ENCODE results near the gene MBTPS1.

MBTPS1 gene

DNA sequence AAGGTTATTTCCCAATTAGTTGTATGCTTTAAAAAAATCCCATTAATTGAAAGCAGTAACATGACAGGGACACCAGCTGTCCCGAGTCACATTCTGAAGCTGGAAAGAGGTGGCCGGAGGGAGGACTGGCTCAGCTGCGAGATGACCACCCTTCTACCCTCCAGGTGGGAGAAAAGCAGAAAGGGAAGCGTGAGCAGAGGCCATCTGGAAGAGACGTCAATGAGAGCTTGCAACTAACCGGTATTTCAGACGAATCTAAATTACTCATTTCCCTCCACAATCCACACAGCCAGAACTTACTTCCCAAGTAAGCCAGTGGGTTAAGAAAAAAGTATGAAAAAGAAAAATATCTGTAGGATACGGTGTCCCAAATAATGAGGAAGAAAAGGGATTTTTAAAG lies 45.6 kb downstream of the MBTPS1 start:
- no peak for DNase-seq

DNA sequence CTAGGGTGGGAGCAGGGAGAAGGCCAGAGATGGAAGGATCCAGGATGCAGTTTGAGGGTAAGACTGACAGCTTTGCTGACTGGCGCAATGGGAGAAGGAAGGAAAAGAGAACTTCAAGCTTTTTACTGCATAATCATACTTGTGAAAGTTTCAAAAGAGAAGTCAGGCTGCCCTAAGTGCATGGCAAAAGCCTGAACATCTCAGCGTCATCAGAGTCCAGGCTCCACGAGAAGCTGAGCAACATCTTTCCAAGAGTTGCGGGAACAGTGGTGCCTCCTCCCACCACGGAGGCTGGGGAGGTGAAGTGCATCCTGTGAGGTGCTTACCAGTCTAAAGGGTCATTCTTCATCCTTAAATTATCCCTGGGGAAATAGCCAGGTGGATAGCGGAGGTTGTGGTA lies 47.2 kb downstream of the MBTPS1 start:
- DNase-seq, result peak; percentile 77

DNA sequence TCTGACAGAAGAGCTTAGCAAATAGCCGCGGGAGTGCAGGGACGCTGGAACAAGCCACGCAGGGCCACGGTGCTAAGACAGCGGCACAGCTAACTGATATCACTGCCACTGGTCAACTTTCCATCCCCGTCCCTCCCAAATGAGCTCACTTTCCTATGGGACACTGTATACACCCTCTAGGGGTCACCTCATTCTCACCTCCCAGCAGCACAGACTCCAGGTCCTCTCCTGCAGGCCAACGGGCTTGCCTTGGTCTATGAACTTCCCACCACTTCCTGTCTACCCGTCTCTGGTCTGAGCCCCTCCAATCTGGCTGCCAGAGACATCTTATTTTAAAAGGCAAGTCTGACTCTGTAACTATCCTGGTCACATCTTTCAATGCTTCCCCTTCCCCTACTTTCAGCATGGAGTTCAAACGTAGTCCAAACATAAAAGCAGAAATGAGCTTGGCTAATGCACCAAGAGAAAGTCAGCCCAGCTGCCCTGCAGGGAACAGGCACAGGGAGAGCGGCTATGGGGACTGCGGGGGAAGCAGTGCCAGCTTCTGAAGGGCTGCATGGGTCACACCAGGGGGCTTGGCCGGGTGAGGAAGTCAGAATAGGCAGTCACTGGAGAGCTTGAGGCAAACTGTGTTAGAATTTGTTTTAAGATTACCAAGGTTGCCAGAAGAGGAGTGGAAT lies 47.8 kb downstream of the MBTPS1 start:
- DNase-seq, result peak; percentile 65

DNA sequence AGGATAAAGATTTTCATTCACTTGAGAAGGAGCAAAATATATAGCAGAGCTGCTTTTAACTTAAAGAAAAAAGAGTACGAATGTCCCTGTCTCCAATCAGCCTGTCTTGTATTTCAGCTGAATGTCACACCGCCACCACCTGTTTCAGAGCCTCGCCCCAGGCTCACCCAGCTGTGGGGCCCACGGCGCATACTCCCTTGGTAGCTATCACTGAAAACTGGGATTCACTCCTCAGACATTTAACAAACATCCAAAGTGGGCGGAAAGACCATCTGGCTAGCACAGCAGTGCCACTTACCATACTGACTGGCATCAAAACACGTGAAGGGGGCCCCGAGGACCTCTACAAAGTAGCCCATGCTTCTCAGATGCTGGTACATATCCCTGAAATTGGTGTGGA lies 48.7 kb downstream of the MBTPS1 start:
- DNase-seq, result no peak

- no peak for DNase-seq
Measured at GRCh38 chr16:84067640-84068039, 49.1 kb downstream of the MBTPS1 start.

DNA sequence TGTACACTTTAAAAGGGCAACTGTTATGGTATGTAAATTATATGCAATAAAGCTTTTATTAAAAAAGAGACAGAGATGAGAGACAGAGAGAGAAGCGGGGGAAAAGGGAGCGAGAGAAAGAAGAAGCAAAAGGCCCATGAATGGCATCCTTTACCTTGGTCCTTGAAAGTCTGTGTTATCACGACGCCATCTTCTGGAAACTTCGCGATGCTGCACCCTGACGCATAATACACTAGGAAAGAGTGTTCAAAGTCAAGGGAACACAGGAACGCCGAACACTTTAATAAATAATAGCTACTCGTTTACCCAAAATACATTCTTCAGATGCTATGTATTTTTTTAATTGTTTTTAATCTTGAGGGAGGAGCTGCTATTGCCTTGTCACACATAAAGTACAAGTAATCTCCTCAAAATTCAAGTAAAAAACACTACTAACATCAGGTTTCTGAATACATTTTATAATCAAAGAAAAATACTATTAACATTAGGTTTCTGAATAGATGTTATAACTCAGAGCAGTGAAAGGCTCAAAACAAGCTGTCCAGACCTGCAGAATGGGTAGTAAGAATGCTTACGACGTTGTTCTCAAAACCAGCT lies 51.1 kb downstream of the MBTPS1 start:
- DNase-seq, result peak; percentile 52

DNA sequence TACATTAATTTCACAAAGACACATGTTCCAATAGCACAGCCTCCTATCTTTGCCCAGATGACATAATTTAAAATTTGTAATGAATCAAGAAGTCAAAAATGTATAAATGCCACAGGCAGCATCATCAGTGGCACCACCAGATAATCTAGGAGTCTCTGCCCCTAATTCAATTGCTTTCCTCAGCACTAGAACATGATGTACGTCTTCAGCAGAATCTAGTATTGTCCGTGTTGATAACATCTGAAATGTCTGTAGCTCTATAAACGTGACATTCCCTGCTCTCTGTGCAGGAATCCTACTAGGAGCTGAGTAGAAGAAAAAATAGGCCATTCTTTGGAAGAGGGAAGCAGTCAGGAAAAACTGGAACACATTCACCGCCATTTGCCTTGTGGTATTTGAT lies 52.8 kb downstream of the MBTPS1 start:
- no peak for DNase-seq

- peak; percentile 27 for DNase-seq
Measured at GRCh38 chr16:84062734-84063640, 53.8 kb downstream of the MBTPS1 start.

GRCh38 chr16:84061236-84061819 lies 55.4 kb downstream of the MBTPS1 start:
- no peak for DNase-seq

DNA sequence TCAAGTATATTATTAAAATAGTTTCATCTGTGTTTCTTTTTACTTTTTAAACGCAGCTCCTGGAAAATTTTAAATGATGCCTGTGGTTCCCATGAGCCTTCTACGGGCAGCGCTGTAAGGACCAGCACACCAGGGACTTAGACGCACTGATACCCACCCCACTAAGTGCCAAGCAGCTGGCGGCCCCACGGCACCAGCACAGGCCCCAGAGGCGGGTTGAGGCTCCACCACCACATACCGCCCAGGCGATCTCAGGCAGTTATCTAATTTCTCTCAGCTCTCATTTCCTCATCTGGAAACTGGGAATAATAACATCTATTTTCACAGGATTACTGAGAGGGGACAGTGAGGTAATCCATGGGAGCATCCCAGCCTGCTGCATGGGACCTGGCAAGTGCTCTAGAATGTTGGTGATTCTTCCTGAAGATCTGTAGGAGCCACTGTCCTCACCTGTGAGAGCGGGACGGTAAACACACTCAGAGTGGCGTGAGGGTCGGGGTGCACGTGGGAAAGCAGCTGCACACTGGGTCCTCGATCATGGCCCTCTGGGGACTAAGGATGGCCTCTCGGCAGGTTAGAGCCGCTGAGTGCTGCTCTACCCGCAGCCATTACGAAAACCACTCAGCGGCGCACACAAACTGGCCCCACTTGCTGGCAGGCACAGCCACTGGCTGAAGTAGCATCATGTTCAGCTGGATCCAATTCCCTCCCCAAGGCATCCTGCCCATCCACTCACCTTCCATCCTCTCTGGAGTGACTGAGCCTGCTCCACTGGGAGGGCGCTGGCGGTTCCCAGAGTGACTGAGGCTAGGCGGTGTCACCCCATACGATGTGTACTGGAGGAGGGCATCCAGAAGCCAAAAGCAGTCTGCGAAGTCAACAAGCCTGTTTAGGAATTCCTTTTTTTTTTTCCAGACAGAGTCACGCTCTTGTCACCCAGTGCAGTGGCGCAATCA lies 56.5 kb downstream of the MBTPS1 start:
- DNase-seq, result no peak

DNA sequence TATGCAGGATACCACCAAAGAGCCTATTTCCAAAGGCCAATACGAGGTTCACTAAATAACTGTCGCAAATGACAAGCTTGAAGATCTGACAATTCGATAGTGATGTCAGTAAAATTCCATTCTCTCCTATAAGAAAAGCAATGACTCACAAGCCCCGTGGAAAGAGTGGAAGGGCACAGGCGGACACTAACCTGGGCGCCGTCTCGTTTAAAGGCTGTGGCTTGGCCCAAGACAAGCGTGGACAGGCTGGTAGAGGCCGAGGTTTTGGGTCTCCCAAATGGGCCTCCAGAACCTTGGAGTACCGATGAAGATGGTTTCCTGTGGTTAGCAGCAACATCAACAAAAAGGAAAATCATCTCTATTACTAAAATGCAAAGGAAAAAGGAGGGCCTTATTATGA lies 57.6 kb downstream of the MBTPS1 start:
- DNase-seq, result no peak

DNA sequence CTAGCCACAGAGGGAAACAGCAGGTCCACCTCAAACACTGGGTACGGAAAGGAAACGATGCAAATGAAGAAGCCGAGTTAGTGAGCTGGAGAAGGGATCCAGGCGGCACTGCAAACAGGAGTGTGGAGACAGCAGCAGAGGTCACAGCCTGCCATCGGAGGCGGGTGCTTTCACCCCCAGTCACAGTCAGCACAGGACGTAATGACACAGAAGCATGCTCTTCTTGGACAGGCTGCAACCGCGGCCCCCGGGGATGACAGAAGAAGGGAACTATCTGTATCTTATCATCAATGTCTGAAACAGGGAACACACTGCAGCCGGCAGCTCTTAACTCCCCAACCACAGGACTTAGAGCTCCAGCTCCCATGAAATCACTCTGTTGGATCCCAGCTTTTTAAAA lies 58.1 kb downstream of the MBTPS1 start:
- DNase-seq, result no peak

DNA sequence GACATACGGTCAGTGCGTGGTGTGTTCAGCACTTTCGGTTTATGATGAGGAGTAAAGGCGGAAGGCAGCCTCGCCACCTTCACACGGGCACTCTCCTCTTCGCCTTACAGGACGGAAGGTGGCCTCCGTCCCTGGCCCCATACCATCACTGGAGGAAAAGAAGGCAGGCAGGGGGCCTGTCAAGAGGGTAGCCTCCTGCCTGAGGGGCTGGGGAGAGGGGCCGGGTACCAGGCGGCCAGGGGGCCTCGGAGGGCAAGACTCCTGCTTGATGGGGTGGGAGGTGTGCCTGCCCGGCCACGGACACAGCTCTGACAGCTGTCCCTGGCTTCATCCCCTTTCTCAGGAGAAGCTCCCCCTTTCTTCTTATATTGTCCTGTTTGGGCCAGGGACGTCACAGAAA lies 58.5 kb downstream of the MBTPS1 start:
- no peak for DNase-seq

GRCh38 chr16:84056933-84057332 lies 59.8 kb downstream of the MBTPS1 start:
- no peak for DNase-seq

- DNase-seq, result no peak
Measured at GRCh38 chr16:84055801-84056634, 60.7 kb downstream of the MBTPS1 start.

DNA sequence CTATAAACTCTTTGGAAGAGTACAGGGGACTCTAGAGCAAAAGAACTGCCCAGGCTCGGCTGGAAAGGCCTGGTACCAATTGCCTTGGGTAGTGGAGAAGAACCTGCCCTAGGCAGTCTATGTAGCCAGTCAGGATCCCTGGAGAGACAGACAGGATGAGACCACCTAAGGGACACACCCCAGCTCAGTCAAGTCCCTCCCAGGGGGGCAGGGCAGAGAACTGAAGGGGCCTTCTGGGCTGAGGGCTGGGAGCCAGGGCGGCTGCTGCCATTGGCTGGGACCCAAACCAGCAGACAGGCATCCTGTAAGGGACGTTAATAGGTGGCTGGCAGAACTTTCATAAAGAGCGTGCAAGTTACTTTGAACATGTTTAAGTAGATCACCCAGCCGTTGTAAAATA lies 61.4 kb downstream of the MBTPS1 start:
- no peak for DNase-seq

GRCh38 chr16:84054916-84055315 lies 61.8 kb downstream of the MBTPS1 start:
- no peak for DNase-seq

DNA sequence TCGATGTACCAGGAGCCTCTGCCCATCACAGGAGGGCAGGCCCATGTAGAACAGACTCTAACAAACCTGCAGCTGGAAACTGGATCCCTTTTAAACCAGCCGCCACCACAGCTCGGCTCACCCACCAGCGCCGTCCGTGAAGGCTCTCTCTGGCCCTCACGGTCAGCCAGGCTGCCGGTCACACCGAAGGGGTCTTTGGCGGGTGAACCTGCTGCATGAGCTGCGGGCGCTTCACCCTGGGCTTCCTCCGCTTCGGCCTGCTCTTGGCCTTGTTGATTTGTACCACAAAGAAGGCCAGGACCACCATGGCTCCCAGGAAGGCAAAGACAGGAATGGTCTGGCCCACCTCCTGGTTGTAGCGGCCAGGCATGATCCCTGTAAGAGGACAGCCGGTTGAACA lies 62.5 kb downstream of the MBTPS1 start:
- no peak for DNase-seq

- no peak for DNase-seq
Measured at GRCh38 chr16:84053237-84053636, 63.5 kb downstream of the MBTPS1 start.

GRCh38 chr16:84052071-84052622 lies 64.6 kb downstream of the MBTPS1 start:
- DNase-seq, result no peak

DNA sequence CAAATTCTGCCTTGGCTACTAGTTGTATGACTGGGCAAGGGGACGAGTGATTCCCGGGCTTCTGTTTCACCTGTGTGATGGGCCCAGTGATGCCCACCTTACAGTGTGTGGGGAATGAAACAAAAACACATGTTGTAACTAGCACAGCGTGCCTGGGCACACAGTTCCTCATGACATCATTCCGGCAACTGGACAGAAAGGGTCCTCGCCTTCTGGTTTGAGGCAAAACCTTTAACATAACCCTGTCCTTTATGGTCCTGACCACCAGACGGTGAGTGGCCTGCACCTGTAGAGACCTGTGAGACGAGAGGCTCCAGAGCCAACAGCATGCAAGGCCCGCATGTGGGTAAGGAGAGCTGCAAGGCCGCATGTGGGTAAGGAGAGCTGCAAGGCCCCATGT lies 66.4 kb downstream of the MBTPS1 start:
- DNase-seq, result no peak

Measured in MV-4-11 (cell line).